GM18520 (cell line): Measurements from ENCODE around the gene FRY.

Experiments
- ATAC-seq: cut with Tn5 transposase; IDR thresholded peaks from one replicate; pipeline ENCODE4 v1.9.1; 2021; ENCODE audit not compliant: unreplicated experiment

The FRY gene

GRCh38 chr13:32210101-32210500, 178.5 kb downstream of the FRY start:
- no peak for ATAC-seq

- ATAC-seq, result no peak
Measured at GRCh38 chr13:32211813-32212212, 180.2 kb downstream of the FRY start.

GRCh38 chr13:32212421-32212820, 180.8 kb downstream of the FRY start:
- ATAC-seq, result no peak

GRCh38 chr13:32213626-32214025, 182.1 kb downstream of the FRY start:
- ATAC-seq, result no peak

GRCh38 chr13:32214071-32214470, 182.5 kb downstream of the FRY start:
- ATAC-seq, result no peak

- ATAC-seq, result no peak
Measured at GRCh38 chr13:32216281-32216680, 184.7 kb downstream of the FRY start.

- no peak for ATAC-seq
Measured at GRCh38 chr13:32222046-32222676, 190.6 kb downstream of the FRY start.

- no peak for ATAC-seq
Measured at GRCh38 chr13:32224916-32225315, 193.3 kb downstream of the FRY start.

- no peak for ATAC-seq
Measured at GRCh38 chr13:32225481-32225931, 193.9 kb downstream of the FRY start.

- ATAC-seq, result no peak
Measured at GRCh38 chr13:32228330-32229041, 196.9 kb downstream of the FRY start.

- no peak for ATAC-seq
Measured at GRCh38 chr13:32229443-32229842, 197.9 kb downstream of the FRY start.

- no peak for ATAC-seq
Measured at GRCh38 chr13:32232263-32232662, 200.7 kb downstream of the FRY start.

GRCh38 chr13:32233062-32233461, 201.5 kb downstream of the FRY start:
- no peak for ATAC-seq

GRCh38 chr13:32234914-32235313, 203.3 kb downstream of the FRY start:
- ATAC-seq, result no peak

GRCh38 chr13:32237681-32238080, 206.1 kb downstream of the FRY start:
- no peak for ATAC-seq

GRCh38 chr13:32243695-32244094, 212.1 kb downstream of the FRY start:
- ATAC-seq, result no peak

- no peak for ATAC-seq
Measured at GRCh38 chr13:32245555-32245954, 214.0 kb downstream of the FRY start.

GRCh38 chr13:32246468-32246867, 214.9 kb downstream of the FRY start:
- peak; percentile 70 for ATAC-seq

GRCh38 chr13:32247887-32248286, 216.3 kb downstream of the FRY start:
- ATAC-seq, result no peak

- ATAC-seq, result peak; percentile 75
Measured at GRCh38 chr13:32248801-32249200, 217.2 kb downstream of the FRY start.

- ATAC-seq, result no peak
Measured at GRCh38 chr13:32252812-32253438, 221.4 kb downstream of the FRY start.

- no peak for ATAC-seq
Measured at GRCh38 chr13:32253911-32254399, 222.4 kb downstream of the FRY start.
